Measurements from ENCODE around the gene SLC25A21. TPM values are rescaled to one million over a fixed set of nuclear protein-coding genes. Genes with fewer than 3 reads are reported as not detected.
"Not testable (repeated sequence)": the region's sequence is repeated elsewhere in the genome, so short reads cannot be mapped to it uniquely, and the experiment has no call there.

The SLC25A21 gene
- total RNA-seq, 2 donors from 2014 or later = 0.73 to 0.77 TPM

GRCh38 chr14:36824854-36825253 is 347.6 kb downstream of the SLC25A21 start:
- ATAC-seq (no peak), DNase-seq (no peak)
- intact Hi-C loops (cut with DNase I) = no loop called here

GRCh38 chr14:36823651-36824050 is 348.8 kb downstream of the SLC25A21 start:
- intact Hi-C loops (cut with DNase I) = no loop called here
- no peak for DNase-seq
- ATAC-seq = no peak

GRCh38 chr14:36822685-36823084 is 349.7 kb downstream of the SLC25A21 start:
- DNase-seq (no peak), ATAC-seq (no peak)
- intact Hi-C loops (cut with DNase I) = no loop called here

- intact Hi-C loops (cut with DNase I) = no loop called here
- no peak for ATAC-seq
- DNase-seq = no peak
These were observed 351.5 kb downstream of the SLC25A21 start for GRCh38 chr14:36820901-36821300.

GRCh38 chr14:36820111-36820709 is 352.2 kb downstream of the SLC25A21 start:
- intact Hi-C loops (cut with DNase I) = no loop called here
- DNase-seq = no peak
- no peak for ATAC-seq

- intact Hi-C loops (cut with DNase I) = no loop called here
- no peak for ATAC-seq
- DNase-seq = no peak
These were observed 353.5 kb downstream of the SLC25A21 start for GRCh38 chr14:36818794-36819384.

GRCh38 chr14:36818246-36818645 is 354.2 kb downstream of the SLC25A21 start:
- DNase-seq (no peak), ATAC-seq (no peak)
- intact Hi-C loops (cut with DNase I) = no loop called here

GRCh38 chr14:36817071-36817930 is 355.1 kb downstream of the SLC25A21 start:
- no peak for DNase-seq
- no peak for ATAC-seq
- intact Hi-C loops (cut with DNase I) = no loop called here

GRCh38 chr14:36816481-36816880 is 355.9 kb downstream of the SLC25A21 start:
- intact Hi-C loops (cut with DNase I) = no loop called here
- ATAC-seq (no peak), DNase-seq (no peak)

GRCh38 chr14:36814783-36815182 is 357.6 kb downstream of the SLC25A21 start:
- DNase-seq; intact Hi-C loops (cut with DNase I); ATAC-seq: not testable (repeated sequence)

- DNase-seq (no peak), ATAC-seq (no peak)
- intact Hi-C loops (cut with DNase I) = no loop called here
These were observed 362.2 kb downstream of the SLC25A21 start for GRCh38 chr14:36810209-36810608.

GRCh38 chr14:36807727-36808126 is 364.7 kb downstream of the SLC25A21 start:
- intact Hi-C loops (cut with DNase I) = no loop called here
- DNase-seq (no peak), ATAC-seq (no peak)

- DNase-seq = peak; percentile 60
- intact Hi-C loops (cut with DNase I) = no loop called here
- ATAC-seq = peak; percentile 97 to 99
These were observed 367.3 kb downstream of the SLC25A21 start for GRCh38 chr14:36805131-36805559.

- DNase-seq (no peak), ATAC-seq (no peak)
- intact Hi-C loops (cut with DNase I) = no loop called here
These were observed 374.8 kb downstream of the SLC25A21 start for GRCh38 chr14:36797634-36798033.

- intact Hi-C loops (cut with DNase I) = no loop called here
- no peak for DNase-seq
- no peak for ATAC-seq
These were observed 381.0 kb downstream of the SLC25A21 start for GRCh38 chr14:36791402-36791801.

- no peak for DNase-seq
- ATAC-seq = no peak
- intact Hi-C loops (cut with DNase I) = no loop called here
These were observed 386.9 kb downstream of the SLC25A21 start for GRCh38 chr14:36785511-36785910.

- no peak for DNase-seq
- ATAC-seq = no peak
These were observed 387.9 kb downstream of the SLC25A21 start for GRCh38 chr14:36784541-36784940.

GRCh38 chr14:36781897-36782296 is 390.5 kb downstream of the SLC25A21 start:
- DNase-seq = no peak
- intact Hi-C loops (cut with DNase I) = no loop called here
- no peak for ATAC-seq

More at GRCh38 chr14:36784541-36784940, 387.9 kb downstream of the SLC25A21 start:
- intact Hi-C loops (cut with DNase I) = no loop called here

GRCh38 chr14:36773558-36773957 is 398.8 kb downstream of the SLC25A21 start:
- intact Hi-C loops (cut with DNase I) = no loop called here
- peak in 1 of 2 donors; percentile 97 for ATAC-seq
- DNase-seq = no peak

- DNase-seq (no peak), ATAC-seq (peak in 1 of 2 donors; percentile 95)
- intact Hi-C loops (cut with DNase I) = no loop called here
These were observed 399.3 kb downstream of the SLC25A21 start for GRCh38 chr14:36773136-36773540.
